GM13976 (cell line): ENCODE data around the gene PDE6G.

ENCODE experiments used
- DNase-seq: peaks from one replicate; pipeline ENCODE4 v3.0.0; 2012; ENCODE audit warnings: low spot score
- in situ Hi-C: fragments of 300-500 bp; cut with MboI; formaldehyde crosslinking; loops from one replicate; pipeline ENCODE4 v1.12.0; 2022; ENCODE audit warnings: low sequenced_read_pairs, mixed read lengths, inconsistent platforms; ENCODE audit not compliant: unreplicated experiment
- TF ChIP-seq, protein P1 (sequence below): IDR thresholded peaks from 2 replicates; pipeline ENCODE4 v1.5.1; 2012; ENCODE audit warnings: borderline replicate concordance, mild to moderate bottlenecking; ENCODE audit not compliant: insufficient read depth; ENCODE audit errors: extremely low read depth, missing control alignments, control extremely low read depth

PDE6G gene

DNA sequence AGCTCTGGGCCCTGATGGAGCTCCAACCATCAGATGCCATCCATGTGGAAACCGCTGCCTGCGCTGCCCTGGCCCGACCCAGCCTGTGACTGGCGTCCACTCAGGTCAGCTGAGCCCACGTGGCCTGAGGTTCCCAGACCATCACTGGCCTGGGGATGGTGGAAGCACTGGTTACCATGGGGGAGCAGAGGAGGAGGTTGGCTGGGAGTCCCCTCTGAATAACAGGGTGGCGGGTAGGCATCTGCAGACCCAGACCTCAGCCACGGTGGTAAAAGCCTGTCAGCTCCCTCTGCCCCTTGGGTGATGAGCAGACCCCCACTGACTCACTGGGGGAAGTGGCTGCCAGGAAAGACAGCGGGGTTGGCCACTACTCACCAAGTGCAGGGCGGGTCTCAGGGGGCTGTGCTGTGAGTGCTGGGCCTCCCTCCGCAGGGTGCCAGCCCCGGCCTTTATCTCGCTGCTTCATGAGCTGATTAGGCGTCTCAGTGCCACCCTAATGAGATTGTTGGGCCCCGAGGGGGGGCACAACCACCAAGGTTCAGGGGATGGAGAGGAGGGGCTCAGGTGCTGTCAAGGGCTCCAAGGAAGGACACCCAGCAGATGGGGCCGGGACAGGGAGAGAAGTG, at the start of gene PDE6G:
PDE6G (minus strand) TSS at position 425 of the 626 bp plus-strand sequence. CDS start 3,237 bp downstream, outside the sequence.
- no peak for DNase-seq
- in situ Hi-C loops, result no loop called here
- TF ChIP-seq, protein P1, sequence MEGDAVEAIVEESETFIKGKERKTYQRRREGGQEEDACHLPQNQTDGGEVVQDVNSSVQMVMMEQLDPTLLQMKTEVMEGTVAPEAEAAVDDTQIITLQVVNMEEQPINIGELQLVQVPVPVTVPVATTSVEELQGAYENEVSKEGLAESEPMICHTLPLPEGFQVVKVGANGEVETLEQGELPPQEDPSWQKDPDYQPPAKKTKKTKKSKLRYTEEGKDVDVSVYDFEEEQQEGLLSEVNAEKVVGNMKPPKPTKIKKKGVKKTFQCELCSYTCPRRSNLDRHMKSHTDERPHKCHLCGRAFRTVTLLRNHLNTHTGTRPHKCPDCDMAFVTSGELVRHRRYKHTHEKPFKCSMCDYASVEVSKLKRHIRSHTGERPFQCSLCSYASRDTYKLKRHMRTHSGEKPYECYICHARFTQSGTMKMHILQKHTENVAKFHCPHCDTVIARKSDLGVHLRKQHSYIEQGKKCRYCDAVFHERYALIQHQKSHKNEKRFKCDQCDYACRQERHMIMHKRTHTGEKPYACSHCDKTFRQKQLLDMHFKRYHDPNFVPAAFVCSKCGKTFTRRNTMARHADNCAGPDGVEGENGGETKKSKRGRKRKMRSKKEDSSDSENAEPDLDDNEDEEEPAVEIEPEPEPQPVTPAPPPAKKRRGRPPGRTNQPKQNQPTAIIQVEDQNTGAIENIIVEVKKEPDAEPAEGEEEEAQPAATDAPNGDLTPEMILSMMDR, result no peak

DNA sequence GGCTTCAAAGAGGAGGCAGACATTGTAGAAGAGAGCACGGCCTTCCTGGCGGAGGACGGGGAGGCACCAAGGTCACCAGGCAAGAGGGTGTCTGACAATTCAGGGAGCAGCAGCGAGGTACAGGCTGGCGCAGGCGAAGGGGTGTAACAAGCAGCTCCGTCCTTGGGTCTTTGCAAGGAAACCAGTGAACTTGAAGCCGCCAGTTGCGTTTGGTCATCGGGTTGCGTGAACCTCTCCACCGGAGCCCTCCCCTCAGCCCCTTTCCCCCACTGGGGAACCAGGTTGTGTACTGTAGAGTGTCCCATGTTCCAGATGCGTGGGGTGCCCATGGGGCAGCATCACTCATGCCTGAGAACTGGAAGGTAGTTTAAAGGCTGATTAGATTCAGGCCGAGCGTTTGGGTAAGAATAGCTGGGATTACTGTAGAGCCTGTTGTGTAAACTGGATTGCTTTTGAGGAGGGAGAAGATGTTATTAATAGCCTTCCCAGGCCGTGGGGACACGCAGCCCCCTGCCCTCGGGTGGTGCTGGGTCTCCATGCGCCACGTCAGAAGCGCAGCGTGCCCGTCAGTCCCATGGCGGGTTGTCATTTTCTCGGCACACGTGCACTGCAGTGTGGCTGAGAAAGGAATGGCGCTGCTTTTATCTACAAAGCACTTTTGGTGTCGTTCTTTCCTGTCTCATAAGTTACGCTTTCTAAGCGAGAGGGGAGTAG, 49.3 kb upstream of the PDE6G start:
- TF ChIP-seq, protein P1, result no peak
- in situ Hi-C loops, result no loop called here
- no peak for DNase-seq

DNA sequence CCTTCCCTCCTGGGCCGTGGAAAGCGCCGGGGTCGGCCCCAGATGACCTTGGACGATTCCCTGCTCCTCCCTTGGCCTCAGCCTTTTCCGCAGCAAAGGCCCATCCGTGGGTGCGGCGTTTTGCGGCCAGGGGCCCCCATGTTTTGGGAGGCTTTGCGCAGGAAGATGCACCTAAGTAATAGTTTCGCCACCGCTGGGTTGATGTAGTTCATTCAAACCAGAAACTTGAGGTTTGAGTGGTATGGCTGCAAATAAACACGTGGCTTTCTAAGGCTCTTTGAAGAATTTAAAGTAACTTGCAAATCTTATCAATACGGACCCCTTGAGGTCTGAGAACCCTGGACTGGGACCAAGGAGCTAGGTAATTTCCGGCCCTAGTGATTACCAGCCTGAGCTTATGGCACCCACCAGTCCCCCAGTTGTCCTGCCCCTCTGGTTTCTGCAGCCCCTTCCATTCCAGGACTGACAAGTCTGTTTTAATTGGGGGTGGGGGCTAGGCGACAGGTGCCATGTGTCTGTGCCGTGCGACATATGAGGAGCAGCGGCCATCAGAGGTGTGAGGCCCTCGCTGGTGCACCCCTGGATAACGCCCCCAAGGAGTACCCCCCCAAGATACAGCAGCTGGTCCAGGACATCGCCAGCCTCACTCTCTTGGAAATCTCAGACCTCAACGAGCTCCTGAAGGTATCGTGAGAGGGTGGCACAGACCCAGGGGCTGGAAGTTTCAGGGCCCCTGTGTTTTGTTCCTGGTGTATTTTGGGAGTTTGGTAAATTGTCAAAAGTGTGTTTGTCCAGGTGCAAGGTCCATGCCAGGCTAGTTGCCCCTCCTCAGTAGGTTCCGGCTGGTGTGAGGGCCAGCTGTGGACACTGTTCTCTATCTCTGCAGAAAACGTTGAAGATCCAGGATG, 47.7 kb upstream of the PDE6G start:
- TF ChIP-seq, protein P1, result no peak
- DNase-seq, result no peak
- in situ Hi-C loops, result no loop called here

DNA sequence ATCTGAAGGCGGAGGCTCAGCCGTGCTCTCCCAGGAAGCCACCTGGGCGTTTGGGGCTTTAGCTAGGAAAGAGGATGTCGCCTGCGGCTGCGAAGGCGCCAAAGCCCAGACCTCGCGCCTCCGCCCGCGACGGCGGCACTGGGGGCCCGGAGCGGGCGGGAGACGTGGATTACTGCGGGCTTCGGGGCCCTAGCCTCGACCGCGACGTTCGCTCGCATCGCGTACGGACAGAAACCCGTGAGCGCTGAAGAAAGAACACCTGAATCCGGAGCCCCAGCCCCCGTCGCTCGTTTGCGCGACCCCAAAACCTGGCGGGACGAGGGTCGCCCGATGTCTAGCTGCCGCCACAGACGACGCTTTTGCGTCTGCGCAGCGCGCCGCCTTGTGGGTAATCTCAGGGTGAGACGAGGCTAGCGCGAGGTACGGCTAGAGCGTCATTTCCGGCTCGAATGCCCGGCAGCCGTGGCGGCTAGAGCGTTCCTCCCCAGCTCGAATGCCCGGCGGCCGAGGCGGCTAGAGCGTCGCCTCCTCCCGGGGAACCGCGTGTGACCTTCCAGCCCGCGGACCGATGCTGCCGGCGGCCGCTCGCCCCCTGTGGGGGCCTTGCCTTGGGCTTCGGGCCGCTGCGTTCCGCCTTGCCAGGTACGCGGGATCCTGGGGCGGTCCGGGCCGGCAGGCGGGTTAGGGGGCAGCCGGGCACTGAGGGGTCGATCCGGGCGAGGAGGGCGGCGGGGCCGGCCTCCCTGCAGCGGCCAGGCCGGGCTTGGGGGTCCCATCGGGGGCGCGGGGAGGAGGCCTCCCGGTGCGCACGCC, 46.8 kb upstream of the PDE6G start, which contains the start of gene MRPL12:
MRPL12 (plus strand) TSS at position 434 of the 813 bp plus-strand sequence; CDS start at position 569, 135 bp downstream.
- peak; percentile 98 for DNase-seq
- TF ChIP-seq, protein P1, result no peak
- in situ Hi-C loops, result no loop called here

DNA sequence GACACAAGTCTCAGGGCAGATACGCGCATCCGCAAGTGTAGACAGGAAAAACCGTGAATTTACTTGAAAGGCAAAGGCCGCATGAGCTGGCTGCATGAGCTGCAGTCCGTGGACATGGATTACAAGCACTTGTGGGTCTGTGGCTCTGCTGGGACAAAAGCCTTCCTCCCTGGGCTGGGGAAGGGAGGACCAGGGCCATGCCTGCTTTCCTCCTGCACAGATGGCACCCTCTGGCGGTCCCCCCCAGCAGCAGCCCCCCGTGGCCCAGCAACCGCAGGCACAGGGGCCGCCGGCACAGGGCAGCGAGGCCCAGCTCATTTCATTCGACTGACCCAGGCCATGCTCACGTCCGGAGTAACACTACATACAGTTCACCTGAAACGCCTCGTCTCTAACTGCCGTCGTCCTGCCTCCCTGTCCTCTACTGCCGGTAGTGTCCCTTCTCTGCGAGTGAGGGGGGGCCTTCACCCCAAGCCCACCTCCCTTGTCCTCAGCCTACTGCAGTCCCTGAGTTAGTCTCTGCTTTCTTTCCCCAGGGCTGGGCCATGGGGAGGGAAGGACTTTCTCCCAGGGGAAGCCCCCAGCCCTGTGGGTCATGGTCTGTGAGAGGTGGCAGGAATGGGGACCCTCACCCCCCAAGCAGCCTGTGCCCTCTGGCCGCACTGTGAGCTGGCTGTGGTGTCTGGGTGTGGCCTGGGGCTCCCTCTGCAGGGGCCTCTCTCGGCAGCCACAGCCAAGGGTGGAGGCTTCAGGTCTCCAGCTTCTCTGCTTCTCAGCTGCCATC, 45.1 kb upstream of the PDE6G start:
- no peak for DNase-seq
- in situ Hi-C loops, result no loop called here

More for the DNA sequence above, 45.1 kb upstream of the PDE6G start:
- TF ChIP-seq, protein P1, result peak; percentile 16
